Neural cell (in vitro differentiated cells): Measurements from ENCODE around the gene ASIC3.

Experiments
- EP300 ChIP-seq: fragments of 450-650 bp; conservative IDR thresholded peaks from 2 replicates; pipeline ENCODE4 v1.6.1; 2014; ENCODE audit warnings: antibody characterized with exemption, mild to moderate bottlenecking, moderate library complexity; ENCODE audit not compliant: poor library complexity, severe bottlenecking
- EZH2 ChIP-seq: fragments of 200-600, 300-800 bp; shearing (Covaris generic), sonication (generic); IDR thresholded peaks from 2 replicates; pipeline ENCODE4 v1.6.1; 2014; ENCODE audit warnings: antibody characterized with exemption, low read length, borderline replicate concordance, mild to moderate bottlenecking; ENCODE audit not compliant: insufficient read depth, poor library complexity, severe bottlenecking
- MXI1 ChIP-seq: fragments of 450-650 bp; conservative IDR thresholded peaks from 2 replicates; pipeline ENCODE4 v1.6.1; 2014; ENCODE audit warnings: antibody characterized with exemption, mild to moderate bottlenecking; ENCODE audit not compliant: poor library complexity, severe bottlenecking
- POLR2AphosphoS5 ChIP-seq: IDR thresholded peaks from 2 replicates; pipeline ENCODE4 v1.6.1; 2012
- RAD21 ChIP-seq: fragments of 450-650 bp; conservative IDR thresholded peaks from 2 replicates; pipeline ENCODE4 v1.6.1; 2014; ENCODE audit warnings: antibody characterized with exemption, mild to moderate bottlenecking, moderate library complexity
- SMC3 ChIP-seq: fragments of 450-650 bp; conservative IDR thresholded peaks from 2 replicates; pipeline ENCODE4 v1.6.1; 2014; ENCODE audit warnings: antibody characterized with exemption, mild to moderate bottlenecking, moderate library complexity; ENCODE audit not compliant: poor library complexity
- TF ChIP-seq, protein P1 (sequence below): fragments of 450-650 bp; IDR thresholded peaks from 2 replicates; pipeline ENCODE4 v1.5.1; 2014; ENCODE audit warnings: antibody characterized with exemption, mild to moderate bottlenecking, moderate library complexity; ENCODE audit not compliant: poor library complexity, severe bottlenecking
- TF ChIP-seq, protein P2 (sequence below): IDR thresholded peaks from 2 replicates; pipeline ENCODE4 v1.6.1; 2012; ENCODE audit warnings: borderline replicate concordance

DNA sequence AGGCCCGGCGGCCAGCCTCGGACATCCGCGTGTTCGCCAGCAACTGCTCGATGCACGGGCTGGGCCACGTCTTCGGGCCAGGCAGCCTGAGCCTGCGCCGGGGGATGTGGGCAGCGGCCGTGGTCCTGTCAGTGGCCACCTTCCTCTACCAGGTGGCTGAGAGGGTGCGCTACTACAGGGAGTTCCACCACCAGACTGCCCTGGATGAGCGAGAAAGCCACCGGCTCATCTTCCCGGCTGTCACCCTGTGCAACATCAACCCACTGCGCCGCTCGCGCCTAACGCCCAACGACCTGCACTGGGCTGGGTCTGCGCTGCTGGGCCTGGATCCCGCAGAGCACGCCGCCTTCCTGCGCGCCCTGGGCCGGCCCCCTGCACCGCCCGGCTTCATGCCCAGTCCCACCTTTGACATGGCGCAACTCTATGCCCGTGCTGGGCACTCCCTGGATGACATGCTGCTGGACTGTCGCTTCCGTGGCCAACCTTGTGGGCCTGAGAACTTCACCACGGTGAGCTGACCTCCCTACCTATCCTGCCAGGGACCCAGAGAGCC lies 656 bp downstream of the ASIC3 start:
- TF ChIP-seq POLR2AphosphoS5 (no peak), EP300 (no peak), SMC3 (no peak), EZH2 (no peak), MXI1 (no peak), RAD21 (no peak)
- TF ChIP-seq, protein P1, sequence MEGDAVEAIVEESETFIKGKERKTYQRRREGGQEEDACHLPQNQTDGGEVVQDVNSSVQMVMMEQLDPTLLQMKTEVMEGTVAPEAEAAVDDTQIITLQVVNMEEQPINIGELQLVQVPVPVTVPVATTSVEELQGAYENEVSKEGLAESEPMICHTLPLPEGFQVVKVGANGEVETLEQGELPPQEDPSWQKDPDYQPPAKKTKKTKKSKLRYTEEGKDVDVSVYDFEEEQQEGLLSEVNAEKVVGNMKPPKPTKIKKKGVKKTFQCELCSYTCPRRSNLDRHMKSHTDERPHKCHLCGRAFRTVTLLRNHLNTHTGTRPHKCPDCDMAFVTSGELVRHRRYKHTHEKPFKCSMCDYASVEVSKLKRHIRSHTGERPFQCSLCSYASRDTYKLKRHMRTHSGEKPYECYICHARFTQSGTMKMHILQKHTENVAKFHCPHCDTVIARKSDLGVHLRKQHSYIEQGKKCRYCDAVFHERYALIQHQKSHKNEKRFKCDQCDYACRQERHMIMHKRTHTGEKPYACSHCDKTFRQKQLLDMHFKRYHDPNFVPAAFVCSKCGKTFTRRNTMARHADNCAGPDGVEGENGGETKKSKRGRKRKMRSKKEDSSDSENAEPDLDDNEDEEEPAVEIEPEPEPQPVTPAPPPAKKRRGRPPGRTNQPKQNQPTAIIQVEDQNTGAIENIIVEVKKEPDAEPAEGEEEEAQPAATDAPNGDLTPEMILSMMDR, result no peak
- TF ChIP-seq, protein P2, sequence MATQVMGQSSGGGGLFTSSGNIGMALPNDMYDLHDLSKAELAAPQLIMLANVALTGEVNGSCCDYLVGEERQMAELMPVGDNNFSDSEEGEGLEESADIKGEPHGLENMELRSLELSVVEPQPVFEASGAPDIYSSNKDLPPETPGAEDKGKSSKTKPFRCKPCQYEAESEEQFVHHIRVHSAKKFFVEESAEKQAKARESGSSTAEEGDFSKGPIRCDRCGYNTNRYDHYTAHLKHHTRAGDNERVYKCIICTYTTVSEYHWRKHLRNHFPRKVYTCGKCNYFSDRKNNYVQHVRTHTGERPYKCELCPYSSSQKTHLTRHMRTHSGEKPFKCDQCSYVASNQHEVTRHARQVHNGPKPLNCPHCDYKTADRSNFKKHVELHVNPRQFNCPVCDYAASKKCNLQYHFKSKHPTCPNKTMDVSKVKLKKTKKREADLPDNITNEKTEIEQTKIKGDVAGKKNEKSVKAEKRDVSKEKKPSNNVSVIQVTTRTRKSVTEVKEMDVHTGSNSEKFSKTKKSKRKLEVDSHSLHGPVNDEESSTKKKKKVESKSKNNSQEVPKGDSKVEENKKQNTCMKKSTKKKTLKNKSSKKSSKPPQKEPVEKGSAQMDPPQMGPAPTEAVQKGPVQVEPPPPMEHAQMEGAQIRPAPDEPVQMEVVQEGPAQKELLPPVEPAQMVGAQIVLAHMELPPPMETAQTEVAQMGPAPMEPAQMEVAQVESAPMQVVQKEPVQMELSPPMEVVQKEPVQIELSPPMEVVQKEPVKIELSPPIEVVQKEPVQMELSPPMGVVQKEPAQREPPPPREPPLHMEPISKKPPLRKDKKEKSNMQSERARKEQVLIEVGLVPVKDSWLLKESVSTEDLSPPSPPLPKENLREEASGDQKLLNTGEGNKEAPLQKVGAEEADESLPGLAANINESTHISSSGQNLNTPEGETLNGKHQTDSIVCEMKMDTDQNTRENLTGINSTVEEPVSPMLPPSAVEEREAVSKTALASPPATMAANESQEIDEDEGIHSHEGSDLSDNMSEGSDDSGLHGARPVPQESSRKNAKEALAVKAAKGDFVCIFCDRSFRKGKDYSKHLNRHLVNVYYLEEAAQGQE, result no peak
